ENCODE measurements around the gene NDUFC2. TPM values are rescaled to one million over a fixed set of nuclear protein-coding genes. Genes with fewer than 3 reads are reported as not detected.
A peak's percentile ranks its signal among the peaks of the same experiment; 100 is the strongest.
"Not testable (repeated sequence)": the region's sequence is repeated elsewhere in the genome, so short reads cannot be mapped to it uniquely, and the experiment has no call there.

NDUFC2 gene
- total and polyA plus RNA-seq, 4 donors = 55.7 to 190 (median 171) TPM

DNA sequence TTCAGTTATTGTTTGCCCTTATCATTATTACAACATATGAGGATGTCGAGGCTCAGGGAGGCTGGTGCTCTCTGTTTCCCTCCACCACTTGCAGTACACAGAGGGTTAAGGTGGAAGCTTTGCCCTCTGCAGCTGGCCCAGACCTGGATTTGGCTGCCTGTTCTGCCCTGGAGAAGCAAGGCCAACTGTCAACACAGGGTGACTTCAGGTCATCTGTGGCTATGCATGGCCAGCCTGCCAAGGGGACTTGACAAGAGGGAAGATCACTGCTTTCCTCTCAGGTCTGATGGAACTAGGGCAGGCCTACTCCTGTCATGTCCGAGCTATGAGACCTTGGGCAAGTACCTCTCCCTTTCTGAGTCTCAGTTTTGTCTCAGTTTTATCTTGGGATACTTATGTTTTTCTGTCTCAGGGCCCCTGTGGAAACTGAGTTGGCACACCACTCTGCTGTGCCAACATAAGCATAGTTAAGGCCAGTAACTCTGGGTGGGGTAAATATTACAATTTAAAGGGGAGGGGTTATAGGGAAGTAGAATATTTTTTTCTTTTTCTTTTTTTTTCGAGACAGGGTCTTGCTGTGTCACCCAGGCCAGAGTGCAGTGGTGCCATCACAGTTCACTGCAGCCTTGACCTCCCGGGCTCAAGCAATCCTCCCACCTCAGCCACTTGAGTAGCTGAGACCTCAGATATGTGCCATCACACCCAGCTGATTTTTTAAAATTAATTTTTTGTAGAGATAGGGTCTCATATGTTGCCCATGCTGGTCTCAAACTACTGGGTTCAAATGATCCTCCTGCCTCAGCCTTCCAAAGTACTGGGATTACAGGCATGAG lies 18.4 kb downstream of the NDUFC2 start:
- H3K27ac ChIP-seq (ENCODE audit: low read depth in 1 of 2, low read length in 1 of 2) = peak overlapping the region in 1 of 2 donors; percentile 70
- TF ChIP-seq, protein P1, sequence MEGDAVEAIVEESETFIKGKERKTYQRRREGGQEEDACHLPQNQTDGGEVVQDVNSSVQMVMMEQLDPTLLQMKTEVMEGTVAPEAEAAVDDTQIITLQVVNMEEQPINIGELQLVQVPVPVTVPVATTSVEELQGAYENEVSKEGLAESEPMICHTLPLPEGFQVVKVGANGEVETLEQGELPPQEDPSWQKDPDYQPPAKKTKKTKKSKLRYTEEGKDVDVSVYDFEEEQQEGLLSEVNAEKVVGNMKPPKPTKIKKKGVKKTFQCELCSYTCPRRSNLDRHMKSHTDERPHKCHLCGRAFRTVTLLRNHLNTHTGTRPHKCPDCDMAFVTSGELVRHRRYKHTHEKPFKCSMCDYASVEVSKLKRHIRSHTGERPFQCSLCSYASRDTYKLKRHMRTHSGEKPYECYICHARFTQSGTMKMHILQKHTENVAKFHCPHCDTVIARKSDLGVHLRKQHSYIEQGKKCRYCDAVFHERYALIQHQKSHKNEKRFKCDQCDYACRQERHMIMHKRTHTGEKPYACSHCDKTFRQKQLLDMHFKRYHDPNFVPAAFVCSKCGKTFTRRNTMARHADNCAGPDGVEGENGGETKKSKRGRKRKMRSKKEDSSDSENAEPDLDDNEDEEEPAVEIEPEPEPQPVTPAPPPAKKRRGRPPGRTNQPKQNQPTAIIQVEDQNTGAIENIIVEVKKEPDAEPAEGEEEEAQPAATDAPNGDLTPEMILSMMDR (IDR thresholded peaks at IDR 0.05; ENCODE audit: control extremely low read depth, extremely low read depth) = no peak
- no peaks in the 10 kb centered on the region for H3K27me3 ChIP-seq (ENCODE audit: control insufficient read depth in 3 of 3, insufficient read depth in 3 of 3, low read length in 2 of 3)
- no peak overlapping the region for H3K9ac ChIP-seq (ENCODE audit: insufficient read depth in 1 of 2, low read length in 2 of 2)
- DNase-seq (no peak), ATAC-seq (ENCODE audit: insufficient read depth, low FRiP score) (no peak)
- H3K4me3 ChIP-seq = no peak overlapping the region
- H3K36me3 ChIP-seq (ENCODE audit: control insufficient read depth in 4 of 4, insufficient read depth in 4 of 4, low read length in 4 of 4) = no peaks in the 10 kb centered on the region
- peaks cover 0 to 4% (median 0%) of the 10 kb centered on the region in 5 donors for H3K4me1 ChIP-seq (ENCODE audit: control insufficient read depth in 5 of 5, insufficient read depth in 5 of 5, low read length in 5 of 5)
- H3K9me3 ChIP-seq (ENCODE audit: control insufficient read depth in 4 of 4, insufficient read depth in 3 of 4, low read length in 3 of 4) = peaks cover 0 to 2% (median 0%) of the 10 kb centered on the region in 4 donors
- WGBS, 2 donors = 56 to 60% methylated on average over 4 of the region's 4 CpGs

DNA sequence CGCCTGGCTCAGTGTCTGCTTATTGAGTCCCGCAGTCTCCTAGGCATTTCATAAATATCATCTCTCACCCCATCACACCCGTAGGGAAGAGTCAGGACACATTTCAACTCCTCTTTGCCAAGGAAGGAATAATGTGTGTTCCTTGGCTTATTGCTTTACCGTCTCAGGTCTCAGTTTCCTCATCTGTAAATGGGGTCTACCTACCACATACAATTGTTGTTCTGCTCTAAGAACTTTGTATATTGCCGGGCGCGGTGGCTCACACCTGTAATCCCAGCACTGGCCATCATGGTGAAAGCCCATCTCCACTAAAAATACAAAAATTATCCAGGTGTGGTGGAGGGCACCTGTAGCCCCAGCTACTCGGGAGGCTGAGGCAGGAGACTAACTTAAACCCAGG lies 19.1 kb downstream of the NDUFC2 start:
- Histone ChIP-seq H3K4me1 (ENCODE audit: control insufficient read depth in 5 of 5, insufficient read depth in 5 of 5, low read length in 5 of 5) (peaks cover 0 to 4% (median 0%) of the 10 kb centered on the region in 5 donors), H3K27ac (ENCODE audit: low read depth in 1 of 2, low read length in 1 of 2) (no peak overlapping the region), H3K4me3 (no peak overlapping the region), H3K36me3 (ENCODE audit: control insufficient read depth in 4 of 4, insufficient read depth in 4 of 4, low read length in 4 of 4) (no peaks in the 10 kb centered on the region), H3K9ac (ENCODE audit: insufficient read depth in 1 of 2, low read length in 2 of 2) (no peak overlapping the region), H3K27me3 (ENCODE audit: control insufficient read depth in 3 of 3, insufficient read depth in 3 of 3, low read length in 2 of 3) (no peaks in the 10 kb centered on the region), H3K9me3 (ENCODE audit: control insufficient read depth in 4 of 4, insufficient read depth in 3 of 4, low read length in 3 of 4) (peaks cover 0 to 2% (median 0%) of the 10 kb centered on the region in 4 donors)
- TF ChIP-seq, protein P1 (IDR thresholded peaks at IDR 0.05; ENCODE audit: control extremely low read depth, extremely low read depth) = no peak
- ATAC-seq (ENCODE audit: insufficient read depth, low FRiP score) = no peak
- WGBS, 2 donors = 96 to 98% methylated on average over 8 of the region's 8 CpGs
- DNase-seq = no peak

DNA sequence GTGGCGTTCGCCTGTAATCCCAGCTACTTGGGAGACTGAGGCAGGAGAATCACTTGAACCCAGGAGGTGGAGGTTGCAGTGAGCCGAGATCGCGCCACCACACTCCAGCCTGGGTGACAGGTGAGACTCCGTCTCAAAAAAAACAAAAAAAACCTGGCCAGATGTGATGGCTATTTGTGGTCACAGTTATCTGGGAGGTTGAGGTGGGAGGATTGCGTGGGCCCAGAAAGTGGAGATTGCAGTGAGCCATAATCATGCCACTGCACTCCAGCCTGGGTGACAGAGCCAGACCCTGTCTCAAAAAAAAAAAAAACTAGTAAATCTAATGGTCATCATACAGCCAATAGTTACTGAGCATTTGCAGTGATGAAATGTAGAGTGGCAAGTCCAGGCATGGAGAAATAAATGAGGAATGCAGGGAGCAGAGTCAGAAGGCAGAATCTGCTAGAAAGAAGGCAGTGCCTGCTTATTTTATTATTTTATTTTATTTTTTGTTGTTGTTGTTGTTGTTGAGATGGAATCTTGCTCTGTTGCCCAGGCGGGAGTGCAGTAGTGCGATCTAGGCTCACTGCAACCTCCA lies 19.8 kb downstream of the NDUFC2 start:
- not testable (repeated sequence) for DNase-seq; H3K36me3 ChIP-seq (ENCODE audit: control insufficient read depth in 4 of 4, insufficient read depth in 4 of 4, low read length in 4 of 4); H3K4me1 ChIP-seq (ENCODE audit: control insufficient read depth in 5 of 5, insufficient read depth in 5 of 5, low read length in 5 of 5); H3K27ac ChIP-seq (ENCODE audit: low read depth in 1 of 2, low read length in 1 of 2); H3K4me3 ChIP-seq; H3K9ac ChIP-seq (ENCODE audit: insufficient read depth in 1 of 2, low read length in 2 of 2); H3K27me3 ChIP-seq (ENCODE audit: control insufficient read depth in 3 of 3, insufficient read depth in 3 of 3, low read length in 2 of 3); ATAC-seq (ENCODE audit: insufficient read depth, low FRiP score); H3K9me3 ChIP-seq (ENCODE audit: control insufficient read depth in 4 of 4, insufficient read depth in 3 of 4, low read length in 3 of 4)
- 96 to 97% methylated on average over 9 of the region's 9 CpGs for WGBS, 2 donors

DNA sequence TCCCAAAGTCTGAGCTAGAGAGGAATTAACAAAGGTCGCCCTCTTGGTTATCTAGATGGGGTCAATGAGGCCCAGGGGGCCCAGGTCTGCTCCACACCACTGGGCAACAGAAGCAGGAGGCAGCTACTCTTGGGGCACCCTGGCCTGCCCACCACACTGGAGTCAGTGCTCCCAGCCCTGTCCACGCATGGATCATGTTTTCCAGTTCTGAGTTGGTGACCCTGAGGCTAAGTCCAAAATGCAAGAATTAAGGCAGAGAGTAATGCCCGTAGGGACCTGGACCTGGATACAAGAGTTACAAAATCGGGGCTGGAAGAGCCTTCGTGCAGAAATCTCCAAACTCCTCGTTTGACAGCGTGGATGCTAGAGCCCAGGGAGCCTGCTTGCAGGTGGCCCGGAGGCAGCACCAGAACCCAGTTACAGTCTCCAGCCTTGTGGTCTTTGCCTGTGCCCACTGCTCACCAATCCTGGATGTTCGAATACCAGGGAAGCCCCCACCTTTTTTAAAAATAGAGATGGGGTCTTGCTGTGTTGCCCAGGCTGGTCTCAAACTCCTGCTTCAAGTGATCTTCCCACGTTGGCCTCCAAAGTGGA lies 22.1 kb downstream of the NDUFC2 start:
- TF ChIP-seq, protein P1 (IDR thresholded peaks at IDR 0.05; ENCODE audit: control extremely low read depth, extremely low read depth) = no peak
- DNase-seq = no peak
- 85% methylated on average over 10 of the region's 10 CpGs for WGBS, 2 donors

More for the DNA sequence above, 22.1 kb downstream of the NDUFC2 start:
- no peak for ATAC-seq (ENCODE audit: insufficient read depth, low FRiP score)
- H3K27me3 ChIP-seq (ENCODE audit: control insufficient read depth in 3 of 3, insufficient read depth in 3 of 3, low read length in 2 of 3) = no peaks in the 10 kb centered on the region
- H3K4me3 ChIP-seq = no peak overlapping the region
- no peaks in the 10 kb centered on the region for H3K36me3 ChIP-seq (ENCODE audit: control insufficient read depth in 4 of 4, insufficient read depth in 4 of 4, low read length in 4 of 4)
- peaks cover 0 to 4% (median 0%) of the 10 kb centered on the region in 5 donors for H3K4me1 ChIP-seq (ENCODE audit: control insufficient read depth in 5 of 5, insufficient read depth in 5 of 5, low read length in 5 of 5)
- H3K9ac ChIP-seq (ENCODE audit: insufficient read depth in 1 of 2, low read length in 2 of 2) = no peak overlapping the region
- no peaks in the 10 kb centered on the region for H3K9me3 ChIP-seq (ENCODE audit: control insufficient read depth in 4 of 4, insufficient read depth in 3 of 4, low read length in 3 of 4)
- no peak overlapping the region for H3K27ac ChIP-seq (ENCODE audit: low read depth in 1 of 2, low read length in 1 of 2)

Measured in lung (tissue), 12 donors.